RCC 7860 (cell line): ENCODE measurements around the gene ALDH1L1.
"Not testable (repeated sequence)": the region's sequence is repeated elsewhere in the genome, so short reads cannot be mapped to it uniquely, and the experiment has no call there.

ENCODE experiments used
- DNase-seq: peaks from one replicate; pipeline ENCODE4 v3.0.0-alpha.2; 2015; ENCODE audit warnings: low spot score
- FAIRE-seq: peaks from 2 replicates; lab custom pipeline; 2012; peaks lifted over from hg19 to GRCh38; lab: Jason Lieb, UNC

ALDH1L1 gene

DNA sequence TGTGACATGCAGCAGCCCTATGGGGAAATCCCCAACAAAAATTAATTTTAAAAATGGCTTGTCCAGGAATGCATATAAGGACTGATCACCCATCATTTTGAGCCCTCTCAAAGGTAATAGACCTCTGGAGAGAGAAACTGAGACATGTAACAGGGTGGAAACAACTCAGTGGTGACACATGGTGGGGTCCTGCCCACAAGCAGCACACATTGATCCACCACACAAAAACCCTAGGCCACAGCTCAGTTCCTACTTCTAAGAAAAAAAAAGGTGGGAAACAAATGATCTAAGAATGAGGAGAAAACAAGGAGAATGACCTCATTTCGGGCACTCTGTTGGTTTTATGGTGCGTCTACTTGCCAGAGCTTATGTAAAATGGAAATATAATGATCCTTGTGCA, 94.5 kb downstream of the ALDH1L1 start:
- no peak for FAIRE-seq

DNA sequence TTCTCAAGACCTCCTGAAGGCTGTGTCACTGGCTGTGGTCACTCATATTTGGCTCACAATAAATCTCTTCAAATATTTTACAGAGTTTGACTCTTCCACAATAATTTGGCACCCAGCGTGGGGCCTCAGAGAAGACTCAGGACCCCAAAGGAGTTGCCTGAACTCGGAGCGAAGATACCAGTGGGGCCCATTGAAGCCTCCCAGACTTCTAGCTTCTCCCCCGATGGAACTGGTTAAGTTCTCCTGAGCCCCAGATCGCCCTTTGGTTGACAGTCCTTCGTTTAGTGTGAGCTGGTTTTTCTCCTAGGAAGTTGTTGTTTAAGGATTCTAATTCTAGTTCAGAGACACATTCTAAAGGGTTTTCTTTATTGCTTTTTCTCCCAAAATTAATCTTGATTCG, 95.1 kb downstream of the ALDH1L1 start:
- no peak for FAIRE-seq
- no peak for DNase-seq

More for the DNA sequence above, 94.5 kb downstream of the ALDH1L1 start:
- DNase-seq: no peak

DNA sequence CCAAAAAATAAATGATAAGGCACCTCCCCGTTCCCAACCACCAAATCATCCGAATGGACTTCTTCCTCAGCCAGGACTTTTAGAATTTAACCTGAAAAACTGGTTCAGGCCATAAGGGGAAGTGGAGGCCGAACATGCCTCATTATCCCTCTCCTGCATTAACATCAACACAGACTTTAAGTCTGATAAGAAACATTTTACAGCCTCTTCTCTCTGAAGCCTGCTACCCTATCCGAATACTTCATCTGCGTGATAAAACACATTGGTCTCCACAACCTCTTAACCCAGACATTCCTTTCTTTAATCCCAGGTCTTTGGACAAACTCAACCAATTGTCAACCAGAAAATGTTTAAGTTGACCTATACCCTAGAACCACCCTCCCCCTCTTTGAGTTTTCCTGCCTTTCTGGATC, 95.6 kb downstream of the ALDH1L1 start:
- DNase-seq (no peak), FAIRE-seq (no peak)

DNA sequence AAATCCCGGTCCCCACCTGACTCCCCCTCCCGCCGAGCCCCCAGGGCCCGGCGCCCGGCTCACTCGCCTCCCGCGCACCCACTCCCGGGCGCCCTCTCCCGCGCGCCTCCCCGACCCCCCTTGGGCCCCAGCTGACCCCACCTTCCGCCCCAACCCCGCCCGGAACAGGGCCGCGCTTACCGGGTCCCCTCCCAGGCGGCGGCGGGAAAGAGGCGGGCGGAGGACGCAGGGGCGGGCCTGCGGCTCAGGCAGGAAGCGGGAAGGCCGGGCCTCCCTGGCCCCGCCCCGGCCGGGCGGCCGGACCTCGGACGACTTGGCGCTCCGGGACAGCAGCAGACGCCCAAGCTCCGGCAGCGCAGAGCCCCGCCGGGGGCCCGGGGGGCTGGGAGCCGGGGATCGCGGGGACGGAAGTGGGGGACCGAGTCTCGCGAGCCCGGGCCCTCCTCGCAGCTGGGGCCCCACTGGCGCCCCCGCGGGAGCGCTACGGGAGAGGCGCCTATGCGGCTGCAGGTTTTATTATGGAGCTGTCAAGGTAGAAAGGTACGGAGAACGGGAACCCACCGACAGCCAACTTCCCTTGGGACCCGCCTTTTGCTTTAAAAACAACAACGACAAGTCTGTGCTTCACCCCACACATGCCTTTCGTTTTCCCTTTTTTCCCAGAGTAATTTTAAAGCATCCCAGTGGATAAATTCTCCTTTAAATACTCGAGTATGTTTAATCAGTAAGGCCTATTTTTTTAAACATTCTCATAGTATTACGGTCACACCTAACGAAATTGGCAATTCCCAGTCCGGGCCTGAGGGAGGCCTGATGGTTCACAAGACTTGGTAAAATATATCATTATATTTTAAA, 96.2 kb downstream of the ALDH1L1 start, which contains the start of gene SLC41A3:
Gene SLC41A3 (minus strand): TSS at position 212 of the 855 bp plus-strand sequence. CDS start 15,905 bp downstream, outside the sequence.
- FAIRE-seq (no peak), DNase-seq (peak; percentile 63)

DNA sequence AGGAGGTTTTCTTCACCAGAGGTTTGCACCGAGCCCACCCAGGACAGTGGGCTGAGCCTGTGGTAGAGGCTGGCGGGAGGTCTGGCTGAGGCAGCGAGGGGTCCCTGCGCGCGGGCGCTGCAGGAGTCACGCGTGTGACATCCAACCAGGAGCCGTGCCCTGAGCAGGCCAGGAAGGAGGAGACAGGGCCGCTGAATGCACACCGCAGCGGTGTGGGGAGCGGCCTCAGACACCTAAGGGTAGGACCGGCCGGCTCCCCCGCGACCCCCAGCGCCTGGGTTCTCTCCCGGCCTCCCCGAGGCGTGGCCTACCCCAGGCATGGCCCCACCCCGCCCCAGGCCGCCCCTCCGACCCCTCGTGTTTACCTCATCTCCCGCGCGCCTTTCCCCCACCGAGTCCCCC, 96.9 kb downstream of the ALDH1L1 start:
- FAIRE-seq (no peak), DNase-seq (peak; percentile 10)

DNA sequence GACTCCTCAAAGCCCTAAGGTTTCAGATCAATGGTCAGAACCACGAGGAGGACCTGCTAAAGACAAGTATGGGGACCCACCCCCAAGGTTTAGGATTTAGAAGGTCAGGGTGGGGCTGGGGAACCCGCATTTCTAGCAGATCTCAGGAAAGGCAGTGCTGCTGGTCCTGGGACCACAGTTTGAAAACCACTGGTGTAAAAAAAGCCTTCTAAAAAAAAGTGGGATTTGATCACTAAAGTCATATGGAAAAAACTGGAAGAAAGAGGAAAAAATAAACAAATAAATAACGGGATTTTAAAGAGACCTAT, 97.3 kb downstream of the ALDH1L1 start:
- DNase-seq: no peak
- FAIRE-seq: no peak

DNA sequence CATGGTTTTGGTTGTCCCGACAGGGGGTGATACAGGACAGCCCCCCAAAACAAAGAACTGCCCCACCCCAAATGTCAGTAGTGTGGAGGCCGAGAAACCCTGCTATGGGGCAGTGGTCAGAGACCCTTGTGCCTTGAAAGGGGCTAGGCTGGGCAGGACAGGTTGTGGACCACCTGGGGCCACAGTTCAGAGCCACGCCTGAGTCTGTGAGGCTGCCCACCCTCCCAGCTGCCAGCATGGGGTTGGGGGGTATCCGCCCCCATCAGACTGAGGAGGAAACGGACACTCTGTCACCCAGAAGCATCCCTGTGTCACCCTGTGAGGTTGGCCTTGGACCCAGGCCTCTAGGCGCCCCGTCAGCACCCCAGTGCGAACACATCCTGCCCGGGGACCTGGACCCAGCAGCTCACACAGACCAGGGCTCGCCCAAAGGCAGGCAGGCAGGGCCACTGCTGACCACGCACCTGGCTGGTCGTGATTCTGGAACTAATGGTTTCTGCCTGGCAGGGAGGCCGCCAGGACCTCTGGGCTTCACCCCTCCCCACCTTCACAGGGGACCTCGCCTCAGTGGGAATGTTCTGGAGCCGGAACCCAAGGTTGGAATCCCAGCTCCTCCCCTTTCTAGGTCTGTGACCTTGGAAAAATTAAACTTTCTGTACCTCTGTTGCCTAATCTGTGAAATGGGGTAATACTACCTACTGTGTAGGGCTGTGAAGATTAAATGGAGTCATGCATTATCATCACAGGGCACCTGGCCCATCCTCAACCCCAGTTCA, 97.8 kb downstream of the ALDH1L1 start:
- FAIRE-seq (no peak), DNase-seq (no peak)

DNA sequence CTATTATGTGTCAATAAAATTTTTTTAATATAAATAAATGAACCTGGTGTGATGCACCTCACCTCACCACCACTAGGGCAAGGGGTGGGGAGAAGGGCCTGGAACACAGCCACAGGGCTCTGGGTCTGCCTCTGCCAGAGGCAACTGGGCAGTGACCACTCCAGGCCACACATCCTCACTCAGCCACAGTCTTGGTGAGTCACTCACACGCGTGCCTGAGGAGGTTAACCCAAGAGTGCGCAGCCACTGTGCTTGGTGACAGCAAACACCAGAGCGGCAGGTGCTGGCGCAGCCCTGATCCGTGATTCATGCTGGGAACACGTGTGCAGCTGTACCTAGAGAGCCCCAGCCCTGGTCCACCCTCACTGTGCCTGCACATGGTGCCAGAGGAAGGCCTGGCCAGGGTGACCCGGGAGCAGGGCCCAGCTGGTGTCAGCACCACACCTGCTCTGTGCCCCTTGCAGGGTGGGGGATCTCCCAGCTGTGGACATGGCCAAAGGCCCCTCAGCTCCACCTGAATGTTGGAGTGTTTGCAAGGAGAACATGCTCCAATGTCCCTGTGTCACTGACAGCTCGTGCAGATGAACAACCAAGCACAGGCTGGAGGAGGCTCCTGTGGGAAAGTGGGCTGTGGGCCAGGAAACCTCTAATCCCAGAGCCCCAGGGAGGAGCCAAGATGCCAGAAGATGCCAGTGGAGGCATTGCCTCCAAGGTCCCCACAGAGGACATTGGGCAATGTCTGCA, 98.6 kb downstream of the ALDH1L1 start:
- DNase-seq: peak; percentile 98
- FAIRE-seq: peak; percentile 93

DNA sequence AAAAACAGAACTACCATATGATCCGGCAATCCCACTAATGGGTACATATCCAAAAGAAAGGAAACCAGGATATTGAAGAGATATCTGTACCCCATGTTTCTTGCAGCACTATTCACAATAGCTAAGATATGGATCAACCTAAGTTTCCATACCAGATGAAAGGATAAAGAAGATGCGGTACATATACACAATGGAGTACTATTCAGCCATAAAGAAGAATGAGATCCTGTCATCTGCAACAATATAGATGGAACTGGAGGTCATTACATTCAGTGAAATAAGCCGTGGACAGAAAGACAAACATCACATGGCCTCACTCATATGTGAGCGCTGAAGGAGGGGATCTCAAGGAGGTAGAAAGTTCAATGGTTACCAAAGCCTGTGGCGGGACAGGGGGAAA, 99.4 kb downstream of the ALDH1L1 start:
- FAIRE-seq (no peak), DNase-seq (no peak)

DNA sequence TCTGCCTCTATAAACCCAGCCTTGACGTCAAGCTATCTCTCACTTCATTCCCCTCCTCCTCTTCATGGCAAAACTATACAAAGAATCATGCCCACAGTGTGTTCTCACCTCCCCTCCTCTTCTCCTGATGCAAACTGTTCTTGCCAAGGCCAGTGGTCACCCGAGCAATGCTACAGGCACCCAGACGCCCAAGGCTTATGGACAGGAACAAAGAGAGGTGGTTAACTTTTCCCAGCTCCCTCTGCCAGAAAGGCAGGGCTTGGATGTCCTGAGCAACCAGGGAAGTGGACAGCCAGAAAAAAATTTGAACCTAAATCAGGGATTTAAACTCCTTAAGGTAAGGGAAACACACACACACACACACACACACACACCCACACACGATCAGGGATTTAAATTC, 101.5 kb downstream of the ALDH1L1 start:
- FAIRE-seq: no peak
- DNase-seq: no peak

DNA sequence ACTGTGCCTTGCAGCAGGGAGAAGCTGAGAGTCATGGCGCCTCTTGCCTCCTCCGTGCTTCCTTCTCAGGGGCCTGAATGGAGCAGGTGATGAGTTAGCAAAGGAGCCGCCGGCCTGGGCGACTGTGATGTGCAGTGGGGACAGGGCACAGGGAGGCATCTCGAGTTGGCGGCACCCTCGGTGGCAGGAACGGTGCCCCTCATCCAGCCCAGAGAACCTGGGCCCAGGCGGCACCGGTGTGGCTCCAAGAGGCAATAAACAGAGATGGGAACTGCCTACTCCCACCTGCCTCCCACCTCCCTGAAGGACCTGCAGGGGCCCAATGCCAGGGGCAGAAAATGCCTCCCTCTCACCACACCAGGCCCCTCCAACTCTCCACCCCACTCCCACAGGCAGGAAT, 102.6 kb downstream of the ALDH1L1 start:
- DNase-seq (no peak), FAIRE-seq (no peak)

DNA sequence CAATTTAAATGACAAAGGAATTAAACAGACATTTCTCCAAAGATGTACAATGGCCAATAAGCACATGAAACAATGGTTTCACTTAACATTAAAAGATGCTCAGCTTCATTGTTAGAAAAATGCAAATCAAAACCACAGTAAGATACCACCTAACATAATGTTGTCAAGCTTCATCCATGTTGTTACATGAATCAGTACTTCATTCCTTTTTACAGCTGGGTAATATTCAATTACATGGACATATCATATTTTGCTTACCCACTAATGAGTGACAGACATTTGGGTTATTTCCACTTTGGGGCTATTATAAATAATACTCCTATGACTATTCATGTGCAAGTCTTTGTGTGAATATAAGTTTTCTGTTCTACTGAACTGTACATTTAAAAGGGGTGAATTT, 104.2 kb downstream of the ALDH1L1 start:
- no peak for FAIRE-seq
- no peak for DNase-seq

DNA sequence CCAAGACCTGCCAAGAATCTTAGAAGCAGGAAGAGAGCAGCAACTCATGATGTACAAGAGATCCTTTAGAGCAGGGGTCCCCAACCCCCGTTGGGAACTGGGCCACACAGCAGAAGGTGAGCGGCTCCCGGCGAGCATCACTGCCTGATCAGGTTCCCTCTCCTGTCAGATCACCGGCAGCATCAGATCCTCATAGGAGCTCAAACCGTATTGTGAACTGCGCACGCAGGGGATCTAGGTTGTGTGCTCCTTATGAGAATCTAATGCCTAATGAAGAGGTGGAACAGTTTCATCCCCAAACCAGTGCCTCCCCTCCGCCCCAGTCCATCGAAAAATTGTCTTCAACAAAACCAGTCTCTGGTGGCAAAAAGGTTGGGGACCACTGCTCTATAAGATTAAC, 110.2 kb downstream of the ALDH1L1 start:
- no peak for FAIRE-seq
- no peak for DNase-seq

DNA sequence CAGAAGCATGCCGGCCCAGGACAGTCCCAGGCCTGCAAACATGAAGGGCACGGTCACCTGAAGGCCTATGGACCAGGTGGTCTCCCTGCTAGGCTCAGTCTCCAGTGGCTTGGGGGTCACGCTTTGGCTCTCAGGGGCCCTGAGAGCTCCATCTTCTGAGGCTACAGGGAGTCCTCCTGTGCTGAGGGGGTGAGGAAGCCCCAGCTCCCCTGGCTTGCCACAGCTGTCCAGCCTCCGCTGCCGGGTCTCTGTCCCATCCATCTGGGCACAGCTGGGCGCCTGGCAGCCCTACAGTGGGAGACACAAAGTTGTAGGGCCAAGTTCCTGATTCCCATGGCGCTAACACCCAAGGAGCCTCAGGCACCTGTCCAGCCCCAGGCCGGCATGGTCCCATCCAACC, 112.4 kb downstream of the ALDH1L1 start:
- FAIRE-seq: no peak

DNA sequence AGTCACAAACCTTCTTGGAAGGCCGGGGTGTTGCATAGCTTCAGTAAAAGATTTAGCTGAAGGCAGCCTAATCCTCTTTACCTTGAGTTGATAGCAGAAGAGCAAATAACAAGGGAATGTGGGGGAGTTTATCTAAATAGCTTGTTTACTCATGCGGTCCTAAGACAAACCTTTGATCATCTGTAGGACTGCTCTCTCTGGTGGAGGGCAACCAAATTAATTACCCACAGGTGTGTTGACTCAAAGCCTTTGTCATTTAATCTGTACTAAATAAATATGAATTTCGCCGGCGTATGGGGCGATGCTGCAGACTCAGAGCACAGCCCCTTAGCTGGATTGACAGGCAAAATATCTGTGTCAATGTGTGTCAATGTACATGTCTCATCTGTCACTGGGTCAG, 113.7 kb downstream of the ALDH1L1 start:
- not testable (repeated sequence) for DNase-seq, FAIRE-seq

More for the DNA sequence above, 112.4 kb downstream of the ALDH1L1 start:
- no peak for DNase-seq

DNA sequence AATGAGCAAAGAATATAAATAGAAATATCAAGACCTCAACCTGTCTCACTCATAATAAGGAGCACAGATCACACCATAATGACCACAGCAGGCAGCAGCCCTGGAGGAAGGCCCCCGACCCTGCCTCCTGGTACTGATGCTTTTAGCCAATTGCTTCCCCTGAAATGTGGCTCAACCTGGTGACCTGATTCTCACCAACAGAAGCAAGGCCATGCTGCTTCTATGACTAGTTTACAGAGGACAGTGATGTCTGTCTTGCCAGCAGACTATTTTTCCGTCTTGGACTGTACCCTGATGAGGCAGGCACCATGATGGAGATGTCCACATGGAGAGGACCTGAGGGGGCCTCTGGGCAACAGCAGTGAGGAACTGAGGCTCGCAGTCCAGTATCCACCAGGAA, 114.5 kb downstream of the ALDH1L1 start:
- DNase-seq (no peak), FAIRE-seq (no peak)

DNA sequence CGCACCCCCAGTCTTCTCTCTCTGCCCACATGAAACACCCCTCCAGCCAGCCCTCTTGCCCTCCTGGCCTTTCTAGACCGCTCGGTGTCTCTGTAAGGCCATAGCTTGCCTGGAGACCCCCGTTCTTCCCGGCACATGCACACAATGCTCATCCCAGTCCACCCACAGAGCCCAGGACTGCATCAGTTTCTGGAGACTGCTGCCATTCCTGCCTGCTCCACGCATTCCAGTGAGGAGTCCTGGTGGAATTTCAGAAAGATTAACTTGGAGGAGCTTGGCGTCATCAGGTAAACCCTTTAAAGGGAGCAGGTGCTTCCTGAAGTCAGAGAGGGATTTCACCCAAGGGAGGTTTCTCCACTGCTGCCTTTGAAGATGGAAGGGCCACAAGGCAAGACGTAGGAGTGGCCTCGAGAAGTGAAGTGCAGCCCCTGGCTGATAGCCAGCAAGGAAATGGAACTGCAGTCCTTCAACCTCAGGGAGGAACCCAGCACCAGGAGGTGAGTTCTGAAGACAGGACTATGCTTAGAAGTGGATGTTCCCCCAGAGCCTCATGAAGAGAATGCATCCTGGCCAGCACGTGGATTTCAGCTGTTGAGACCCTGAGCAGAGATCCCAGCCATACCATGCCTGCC, 115.6 kb downstream of the ALDH1L1 start:
- DNase-seq: no peak
- FAIRE-seq: no peak

DNA sequence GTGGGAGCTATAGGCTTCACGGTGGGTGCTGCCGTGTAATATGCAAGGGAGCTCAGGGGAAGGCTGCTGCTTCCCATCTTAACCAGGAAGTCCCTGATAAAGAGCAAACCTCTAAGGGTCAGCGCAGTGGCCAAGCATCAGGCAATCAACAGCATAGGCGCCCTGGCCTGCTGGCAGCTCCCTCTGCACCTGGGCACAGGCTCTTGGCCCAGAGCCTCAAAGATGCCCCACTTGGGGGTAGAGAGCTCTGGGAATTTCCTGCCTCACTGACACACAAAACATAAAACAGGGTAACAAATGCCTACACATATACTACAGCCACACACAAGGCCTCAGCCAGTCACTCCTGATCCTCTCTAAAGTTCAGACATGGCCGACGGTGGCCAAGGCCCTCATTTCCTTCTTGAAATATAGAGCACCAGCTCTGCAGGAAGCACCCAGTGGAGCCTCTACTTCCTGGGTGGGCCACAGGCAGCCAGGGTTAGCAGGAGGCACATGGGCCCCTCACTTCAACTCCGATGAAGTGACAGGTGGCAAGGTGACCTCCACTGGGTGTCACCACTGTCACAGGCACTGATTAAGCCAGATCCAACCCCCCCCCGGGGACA, 116.9 kb downstream of the ALDH1L1 start:
- FAIRE-seq: no peak
- DNase-seq: no peak

DNA sequence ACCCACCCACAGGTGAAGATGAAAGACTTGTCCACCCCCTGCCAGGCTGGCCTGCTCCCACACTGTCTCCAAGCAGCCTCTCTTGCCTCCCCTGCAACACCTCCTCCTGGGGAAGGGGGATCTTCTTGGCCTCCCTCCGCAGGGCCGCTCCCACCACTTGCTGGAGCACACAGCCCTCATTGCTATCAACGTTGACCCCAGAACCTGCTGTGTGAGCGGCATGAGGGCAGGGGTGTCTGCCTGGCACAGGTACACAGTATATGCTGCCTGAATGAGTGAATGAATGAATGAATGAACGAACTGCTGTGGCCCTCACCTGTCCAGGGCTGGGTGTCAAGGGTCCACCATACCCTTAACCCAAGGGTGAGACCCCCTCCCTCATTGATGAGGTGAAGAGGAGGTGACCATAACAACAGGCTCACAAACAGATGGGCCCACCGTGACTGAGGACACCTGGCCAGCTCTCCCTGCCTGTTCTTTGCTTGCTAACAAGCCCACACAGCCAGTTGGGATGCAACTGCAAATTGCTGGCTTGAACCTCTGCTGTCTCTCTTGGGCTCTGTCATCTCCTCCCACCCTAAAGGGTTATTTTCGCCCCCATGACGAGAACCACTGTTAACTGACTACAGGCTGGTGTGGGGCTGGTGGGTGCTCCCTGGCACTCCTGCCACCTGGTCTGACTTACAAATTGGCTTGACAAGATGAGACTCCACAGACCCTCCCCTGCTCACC, 118.9 kb downstream of the ALDH1L1 start:
- FAIRE-seq (no peak), DNase-seq (no peak)

DNA sequence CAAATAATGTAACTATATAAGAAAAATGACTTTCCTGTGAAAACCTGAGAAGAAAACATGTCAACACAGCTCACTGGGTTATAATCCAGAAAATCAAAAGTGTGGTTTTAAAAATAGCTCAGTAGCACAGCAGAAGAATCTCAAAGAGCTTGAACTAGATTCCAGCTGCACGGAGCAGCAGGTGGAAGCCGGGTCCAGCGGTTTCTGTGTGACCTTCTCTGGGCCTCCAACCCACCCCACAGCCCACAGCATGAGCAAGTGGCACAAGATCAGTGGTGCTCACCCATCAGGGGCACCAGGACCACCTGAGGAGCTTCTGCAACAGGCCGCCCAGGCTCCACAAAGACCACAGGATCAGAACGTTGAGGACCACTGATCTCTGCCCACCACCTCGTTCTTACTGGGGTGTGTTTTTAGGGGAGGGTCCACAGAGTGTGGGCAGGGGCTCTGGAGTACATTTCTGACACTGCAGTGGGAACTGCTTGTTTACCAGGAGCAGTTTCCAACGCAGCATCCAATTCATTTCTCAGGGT, 119.7 kb downstream of the ALDH1L1 start:
- DNase-seq: no peak
- no peak for FAIRE-seq
